Right hindlimb (tissue), 1 donor: ENCODE measurements around the gene GLI2.

Experiments used
- DNase-seq: peaks from one replicate; pipeline ENCODE4 v3.0.0-alpha.2; 2018

GLI2 gene

DNA sequence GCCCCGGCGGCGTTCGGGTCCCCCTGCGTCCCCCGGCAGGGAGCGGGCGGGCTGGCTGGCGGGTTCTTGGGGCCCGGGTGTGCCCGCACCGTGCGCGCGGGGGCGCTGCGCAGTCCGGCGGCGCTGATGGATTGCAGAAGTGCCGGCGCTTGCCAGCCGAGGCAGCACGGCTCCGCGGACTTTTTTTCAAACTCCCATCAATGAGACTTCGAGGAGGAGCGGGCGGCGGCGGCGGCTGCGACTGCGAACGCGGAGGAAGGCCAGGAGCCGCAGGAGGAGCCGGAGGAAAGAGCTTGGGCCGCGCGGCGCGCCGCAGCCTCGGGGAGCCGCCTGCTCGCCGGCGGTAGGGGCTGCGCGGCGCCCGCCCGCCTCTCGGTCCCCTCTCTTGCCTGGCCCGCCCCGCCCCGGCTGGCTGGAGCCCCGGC lies at the start of gene GLI2:
Gene GLI2 (plus strand): TSS at position 123 of the 425 bp plus-strand sequence. CDS start 61,453 bp downstream, outside the sequence.
- peak; percentile 88 for DNase-seq

DNA sequence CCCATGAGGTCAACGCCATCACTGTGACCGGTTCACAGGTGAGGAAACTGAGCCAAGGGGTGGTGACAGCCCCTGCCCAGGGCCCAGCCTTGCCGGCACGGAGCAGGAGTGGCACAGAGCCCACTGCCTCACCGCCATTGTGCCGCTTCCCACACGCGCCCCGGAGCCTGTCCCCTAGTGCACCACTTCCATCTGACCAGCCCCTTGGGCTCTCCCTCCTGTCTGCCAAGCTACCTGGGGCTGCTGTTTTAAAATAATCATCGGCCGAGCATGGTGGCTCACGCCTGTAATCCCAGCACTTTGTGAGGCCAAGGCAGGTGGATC lies 49.7 kb upstream of the GLI2 start:
- DNase-seq = no peak

DNA sequence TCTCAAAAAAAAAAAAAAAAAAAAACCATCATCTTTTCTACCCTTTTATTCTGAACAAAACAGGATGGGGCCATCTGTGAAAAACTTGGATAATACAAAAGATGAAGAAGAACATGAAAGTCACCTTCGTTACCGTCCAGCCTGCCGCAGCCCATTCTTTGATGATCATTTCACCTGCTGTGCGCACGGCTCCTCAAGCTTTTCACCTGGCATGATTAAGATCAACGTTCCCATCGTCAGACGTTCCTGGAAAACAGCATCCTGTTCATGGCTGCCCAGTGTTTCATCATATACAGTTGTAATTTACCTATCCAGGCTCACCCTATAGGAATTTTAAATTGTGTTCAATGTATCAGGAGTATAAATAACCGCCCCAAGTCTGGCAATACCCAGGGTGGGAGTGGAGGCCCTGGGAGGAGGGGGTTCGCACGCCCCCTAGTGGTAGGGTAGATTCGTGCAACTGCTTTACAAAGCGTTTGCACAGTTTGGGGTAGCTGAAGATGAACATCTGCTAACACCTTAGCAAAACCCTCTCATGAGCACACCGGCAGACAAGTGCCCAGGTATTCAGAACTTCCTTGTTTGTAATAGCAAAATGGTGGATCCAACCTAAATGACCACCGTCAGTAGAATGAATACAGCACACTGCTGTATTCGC lies 49.0 kb upstream of the GLI2 start:
- DNase-seq = no peak

DNA sequence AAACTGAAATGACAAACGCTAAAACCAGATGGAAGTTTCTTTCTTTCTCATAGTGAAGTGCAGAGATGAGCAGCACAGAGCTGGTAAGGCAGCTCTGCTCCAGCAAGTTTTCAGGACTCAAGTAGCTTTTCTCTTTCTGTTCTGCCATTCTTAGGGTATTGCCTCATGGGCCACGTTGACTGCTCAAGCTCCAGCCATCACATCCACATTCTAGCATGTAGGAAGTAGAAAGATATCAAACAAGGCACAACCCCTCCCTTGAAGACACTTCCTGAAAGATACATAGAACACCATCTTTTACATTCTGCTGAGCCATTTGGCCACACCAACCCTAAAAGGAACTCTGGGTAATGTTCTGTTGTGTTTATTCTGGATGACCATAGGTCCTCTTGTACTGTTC lies 48.5 kb upstream of the GLI2 start:
- DNase-seq = no peak

DNA sequence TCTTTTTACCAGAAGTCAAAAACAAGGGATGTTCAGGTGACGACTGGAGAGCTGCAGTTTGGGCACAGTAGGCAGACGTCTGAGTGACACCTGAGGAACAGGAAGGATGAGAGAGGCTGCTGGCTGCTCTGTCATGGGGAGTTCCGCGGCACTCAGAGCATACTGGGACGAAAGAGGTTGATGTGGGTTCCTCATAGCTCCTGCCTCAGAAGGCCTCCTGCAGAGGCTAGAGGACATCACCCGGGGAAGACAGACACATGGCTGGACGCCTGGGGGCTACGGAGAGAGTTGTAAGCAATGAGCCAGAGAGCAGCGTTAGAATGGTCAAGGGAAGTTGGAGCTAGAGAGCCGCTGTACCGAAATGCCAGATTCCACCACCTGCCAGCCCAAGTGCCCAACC lies 45.1 kb upstream of the GLI2 start:
- DNase-seq = no peak

DNA sequence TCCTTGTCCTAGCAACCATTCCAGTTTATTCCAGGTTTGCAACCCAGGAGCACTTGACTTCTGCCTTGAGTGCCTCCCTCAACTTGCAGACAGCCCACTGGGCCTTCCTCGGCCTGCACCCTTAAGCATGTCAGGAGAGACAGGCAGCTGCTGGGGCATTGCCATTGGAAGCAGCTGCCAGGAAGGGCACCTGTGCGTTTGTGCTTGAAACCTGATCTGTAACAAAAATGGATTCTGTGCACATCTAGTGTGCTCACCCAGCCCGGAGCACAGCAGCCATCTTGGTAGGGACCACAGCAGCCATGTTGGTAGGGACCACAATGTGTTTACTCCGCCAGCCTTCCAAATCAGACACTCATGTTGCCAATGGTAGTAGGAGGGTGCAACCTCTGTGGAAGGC lies 44.3 kb upstream of the GLI2 start:
- DNase-seq = no peak

DNA sequence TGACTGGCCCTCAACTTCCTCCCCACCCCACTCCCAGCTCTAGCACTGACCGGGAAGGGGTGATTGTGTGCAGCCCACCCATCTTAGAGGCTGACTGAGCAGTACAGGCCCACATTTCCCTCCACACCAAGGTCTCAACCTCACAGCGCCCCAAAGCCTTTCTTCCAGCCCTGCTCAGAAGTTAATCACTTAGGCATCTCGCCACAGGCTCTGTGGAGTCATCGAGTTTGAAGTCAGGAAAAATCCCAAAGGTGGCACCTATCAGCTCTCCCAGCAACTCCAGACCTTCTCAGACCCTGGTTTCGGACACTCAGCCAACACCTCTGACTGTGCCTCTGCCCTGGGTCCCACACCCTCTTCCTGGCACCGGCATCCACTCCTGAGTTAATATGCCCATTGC lies 43.0 kb upstream of the GLI2 start:
- no peak for DNase-seq

DNA sequence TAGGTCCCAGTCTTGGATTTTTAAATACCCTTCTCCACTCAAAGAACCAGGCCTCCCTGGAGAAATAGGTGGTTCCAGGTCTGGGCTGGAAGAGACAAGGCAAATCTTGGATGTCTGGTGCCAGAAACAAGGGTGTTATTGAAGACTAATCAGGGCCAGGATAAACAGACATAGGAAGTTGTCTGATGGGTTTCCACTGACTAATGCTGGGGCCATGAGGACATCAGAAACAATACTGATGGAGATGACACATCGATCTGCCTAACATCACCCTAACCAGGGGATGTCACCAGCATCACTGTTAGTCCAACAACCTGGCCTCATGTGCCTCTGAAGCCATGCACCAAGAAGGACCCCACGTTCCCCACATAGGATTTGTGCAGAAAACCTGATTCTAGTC lies 42.5 kb upstream of the GLI2 start:
- DNase-seq = no peak

DNA sequence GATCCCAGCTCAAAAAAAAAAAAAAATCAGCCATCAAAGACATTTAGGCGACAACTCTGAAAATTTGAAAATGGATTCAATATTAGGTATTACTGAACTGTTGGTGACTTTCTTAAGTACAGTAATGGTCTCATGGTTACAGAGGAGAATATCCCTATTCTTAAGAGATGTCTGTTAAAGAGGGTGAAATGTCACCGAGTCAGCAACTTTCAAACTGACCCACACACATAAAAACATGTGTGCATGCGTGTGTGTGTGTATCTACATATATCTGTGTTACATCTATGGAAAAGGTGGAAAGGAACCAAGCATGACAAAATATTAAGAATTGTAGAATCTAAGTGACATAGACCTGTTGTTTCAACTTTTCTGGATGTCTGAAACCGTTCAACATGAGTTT lies 41.6 kb upstream of the GLI2 start:
- no peak for DNase-seq

DNA sequence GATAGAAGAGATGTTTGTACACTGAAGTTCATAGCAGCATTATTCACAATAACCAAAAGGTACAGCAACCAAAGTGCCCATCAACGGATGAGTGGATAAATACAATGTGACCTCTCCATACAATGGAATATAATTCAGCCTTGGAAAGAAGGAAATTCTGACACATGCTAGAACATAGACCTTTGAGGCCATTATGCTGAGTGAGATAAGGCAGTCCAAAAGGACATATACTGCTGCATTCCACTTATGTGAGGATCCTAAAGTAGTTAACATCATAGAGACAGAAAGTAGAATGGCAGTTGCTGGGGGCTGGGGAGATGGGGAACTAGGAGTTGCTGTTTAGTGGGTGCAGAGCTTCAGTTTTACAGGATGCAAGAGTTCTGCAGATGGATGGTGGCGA lies 38.2 kb upstream of the GLI2 start:
- no peak for DNase-seq

DNA sequence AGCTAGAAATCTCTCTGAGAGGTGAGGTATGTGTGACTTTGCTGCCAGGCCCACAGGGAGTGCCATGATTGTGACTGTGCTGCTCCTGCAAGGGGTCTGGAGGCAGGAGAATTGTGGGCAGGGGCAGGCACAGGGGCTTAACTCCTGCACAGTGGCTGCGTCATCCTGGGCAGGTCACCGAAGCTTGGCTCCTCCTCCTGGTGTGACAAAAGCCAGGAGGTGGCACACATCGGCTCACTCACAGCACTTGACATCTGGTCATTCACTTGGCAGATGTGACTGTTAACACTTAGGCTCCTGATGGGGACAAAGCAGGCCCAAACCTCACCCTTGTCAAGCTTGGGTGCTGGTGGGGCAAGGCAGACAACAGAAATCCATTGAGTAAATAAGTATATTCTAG lies 36.4 kb upstream of the GLI2 start:
- no peak for DNase-seq

DNA sequence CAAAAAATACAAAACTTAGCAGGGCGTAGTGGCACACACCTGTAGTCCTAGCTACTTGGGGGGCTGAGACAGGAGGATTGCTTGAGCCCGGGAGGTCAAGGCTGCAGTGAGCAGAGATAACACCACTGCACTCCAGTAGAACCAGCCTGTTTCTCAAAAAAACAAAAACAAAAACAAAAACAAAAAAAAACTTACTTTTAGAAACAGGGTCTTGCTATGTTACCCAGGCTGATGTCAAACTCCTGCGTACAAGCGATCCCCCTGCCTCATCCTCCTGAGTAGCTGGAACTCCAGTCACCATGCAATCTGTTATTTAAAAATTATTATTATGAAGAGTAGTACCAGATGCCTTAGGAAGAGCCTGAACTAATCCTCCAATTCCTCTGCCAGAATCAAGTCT lies 35.0 kb upstream of the GLI2 start:
- DNase-seq = no peak

DNA sequence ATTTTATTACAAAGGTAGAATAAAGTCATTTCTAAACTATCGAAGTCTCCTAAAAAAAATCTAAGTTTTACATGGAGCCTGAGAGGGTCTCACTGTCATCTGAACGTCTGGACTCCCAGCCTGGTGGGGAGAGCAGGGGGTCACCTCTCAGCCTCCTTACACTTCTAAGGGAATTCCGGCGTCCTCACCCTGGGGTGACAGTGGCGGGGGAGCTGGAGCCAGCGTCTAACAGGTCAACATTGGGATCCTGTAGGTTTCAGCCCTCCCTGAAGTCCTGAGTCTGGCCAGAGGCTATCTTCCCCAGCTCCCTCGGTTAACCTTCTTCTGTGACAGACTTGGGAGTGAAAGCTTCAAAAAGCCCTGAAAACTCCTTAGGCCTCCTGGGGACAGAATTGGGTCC lies 34.6 kb upstream of the GLI2 start:
- no peak for DNase-seq

DNA sequence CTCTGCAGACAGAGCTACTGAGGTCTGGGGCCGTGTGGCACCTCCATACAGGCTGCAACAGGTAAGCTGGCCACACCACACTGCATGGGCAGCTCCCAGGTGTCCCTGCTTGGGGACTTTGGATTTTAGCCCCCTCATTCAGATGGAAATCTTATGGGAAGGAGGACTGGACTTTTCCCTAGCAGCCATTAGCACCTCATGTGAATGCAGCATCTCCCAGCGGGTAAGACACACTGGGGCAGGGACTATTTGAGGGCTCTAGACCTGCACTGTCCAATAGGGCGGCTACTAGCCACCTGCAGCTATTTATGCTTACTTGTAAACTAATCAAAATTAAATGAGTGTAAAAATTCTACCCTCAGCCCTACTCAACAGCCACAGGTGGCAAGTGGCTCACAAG lies 34.2 kb upstream of the GLI2 start:
- no peak for DNase-seq

DNA sequence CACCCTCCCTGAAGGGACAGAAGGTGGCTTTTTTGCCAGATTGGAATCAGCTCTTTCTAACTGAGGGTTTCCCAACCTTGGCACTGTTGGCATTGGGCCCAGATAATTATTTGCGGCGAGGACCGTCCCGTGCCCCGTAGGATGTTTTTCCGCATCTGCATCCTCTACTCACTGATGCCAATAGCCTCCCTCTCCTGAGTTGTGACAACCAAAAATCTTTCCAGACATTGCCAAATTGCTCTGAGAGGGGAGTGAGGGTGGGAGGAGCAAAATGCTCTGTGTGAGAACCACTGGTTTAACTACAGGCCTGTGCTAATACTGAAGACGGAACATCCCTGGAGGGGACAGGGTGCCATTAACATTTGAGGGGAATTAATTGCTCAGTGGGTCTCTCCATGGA lies 33.6 kb upstream of the GLI2 start:
- no peak for DNase-seq

DNA sequence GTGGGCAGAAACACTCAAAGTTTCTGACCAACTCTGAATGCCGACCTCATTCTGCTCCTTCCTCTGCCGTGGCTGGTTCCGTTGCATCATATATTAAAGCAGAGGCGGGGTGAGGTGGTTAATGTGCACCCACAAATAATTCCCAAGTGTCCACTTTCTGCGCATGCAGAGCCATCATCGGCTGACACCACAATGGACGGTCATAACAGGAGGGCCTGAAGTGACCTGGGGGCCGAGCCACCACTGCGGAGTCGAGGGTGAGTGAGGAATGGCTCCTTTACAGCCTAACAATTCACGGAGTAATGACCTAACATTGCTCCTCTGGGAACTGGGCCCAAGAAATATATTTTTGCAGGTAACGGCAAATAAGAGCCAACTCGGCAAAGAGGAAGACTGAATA lies 32.9 kb upstream of the GLI2 start:
- no peak for DNase-seq

DNA sequence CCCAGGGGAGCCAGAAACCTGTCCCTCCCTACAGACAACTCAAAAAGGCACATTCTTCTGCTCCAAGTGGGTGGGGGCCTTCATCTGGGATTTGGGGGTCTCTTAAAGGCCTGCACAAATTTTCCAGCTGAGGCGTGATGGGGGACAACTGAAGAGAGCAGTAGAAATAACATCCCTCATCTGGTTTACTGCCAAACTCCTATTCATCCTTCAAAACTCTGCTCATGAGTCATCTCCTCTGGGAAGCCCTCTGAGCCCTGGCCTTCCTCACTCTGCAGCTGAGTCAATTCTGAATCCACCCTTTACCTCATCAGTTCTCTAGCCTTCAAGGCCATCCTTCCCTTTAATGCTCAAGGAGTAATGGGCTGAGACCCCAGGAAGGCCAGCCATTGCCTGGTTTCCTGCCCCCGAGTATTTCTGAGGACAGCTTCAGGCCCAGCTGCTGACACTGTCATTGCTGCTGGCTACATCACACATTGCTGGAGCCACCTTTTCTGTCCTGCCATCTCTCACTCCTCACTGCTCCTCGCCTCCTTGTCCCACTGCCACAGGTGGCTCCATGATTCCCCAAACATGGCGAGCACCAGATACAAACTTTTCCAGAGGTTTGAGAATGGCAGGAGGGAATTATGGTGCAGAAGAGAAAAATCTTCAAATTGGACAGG lies 32.2 kb upstream of the GLI2 start:
- no peak for DNase-seq

DNA sequence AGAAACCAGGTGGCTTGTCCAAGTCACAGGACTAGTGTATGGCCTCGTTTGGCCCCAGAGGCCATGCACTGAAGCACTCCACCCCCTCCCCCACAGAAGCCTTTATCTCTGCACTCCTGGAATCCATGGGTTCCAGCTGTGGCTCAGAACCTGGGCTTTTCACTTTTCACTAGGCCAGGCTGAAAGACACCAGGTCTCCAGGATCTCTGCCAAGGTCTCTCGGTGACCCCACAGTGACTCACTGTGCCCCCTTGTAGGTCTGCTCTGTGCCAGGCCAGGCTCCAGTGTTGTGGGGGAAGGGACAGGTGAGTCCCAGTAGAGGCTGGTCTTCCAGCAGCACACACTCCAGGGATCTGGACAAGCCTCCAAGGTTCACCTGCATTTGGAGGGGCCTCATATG lies 31.0 kb upstream of the GLI2 start:
- no peak for DNase-seq

DNA sequence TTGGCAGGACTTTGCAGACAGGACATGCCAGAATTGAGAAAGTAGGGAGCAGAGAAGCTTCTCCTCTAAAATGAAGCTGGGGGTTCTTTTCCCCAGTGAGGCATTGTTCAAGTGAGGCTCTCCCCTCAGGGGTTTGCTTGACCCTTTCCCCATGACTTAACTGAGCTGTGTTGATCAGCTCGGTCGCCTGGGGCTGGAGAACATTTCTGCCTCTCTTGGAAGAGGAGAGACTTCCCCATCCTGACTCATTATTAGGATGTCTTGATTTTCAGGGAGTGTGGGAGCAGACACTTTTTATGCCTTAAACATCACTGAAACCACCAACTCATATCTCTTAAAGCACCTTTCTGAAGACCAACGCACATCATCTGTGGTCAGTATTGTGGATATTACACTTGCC lies 27.9 kb upstream of the GLI2 start:
- DNase-seq = no peak

DNA sequence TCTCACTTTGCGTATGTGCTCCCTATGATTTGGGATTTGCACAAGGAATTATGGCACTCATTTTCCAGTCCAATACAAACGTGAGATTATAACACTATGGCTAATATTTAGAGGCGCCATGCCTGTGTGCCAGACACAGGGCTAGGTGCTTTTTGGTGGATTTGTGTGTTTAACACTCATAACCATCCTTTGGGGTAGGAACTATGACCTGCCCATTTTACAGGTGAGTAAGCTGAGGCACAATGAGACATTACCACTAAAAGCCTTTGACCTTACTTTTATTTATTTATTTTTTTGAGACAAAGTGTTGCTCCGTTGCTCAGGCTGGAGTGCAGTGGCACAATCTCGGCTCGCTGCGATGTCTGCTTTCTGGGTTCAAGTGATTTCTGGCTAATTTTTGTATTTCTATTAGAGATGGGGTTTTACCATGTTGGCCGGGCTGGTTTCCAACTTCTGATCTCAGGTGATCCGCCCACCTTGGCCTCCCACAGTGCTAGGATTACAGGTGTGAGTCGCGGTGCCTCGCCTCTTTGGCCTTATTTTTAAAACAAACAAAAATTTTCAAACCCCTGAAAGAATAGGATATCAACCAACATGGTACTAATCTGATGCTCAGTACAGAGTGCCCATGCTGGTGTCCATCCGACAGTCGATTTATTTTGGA lies 26.6 kb upstream of the GLI2 start:
- no peak for DNase-seq

DNA sequence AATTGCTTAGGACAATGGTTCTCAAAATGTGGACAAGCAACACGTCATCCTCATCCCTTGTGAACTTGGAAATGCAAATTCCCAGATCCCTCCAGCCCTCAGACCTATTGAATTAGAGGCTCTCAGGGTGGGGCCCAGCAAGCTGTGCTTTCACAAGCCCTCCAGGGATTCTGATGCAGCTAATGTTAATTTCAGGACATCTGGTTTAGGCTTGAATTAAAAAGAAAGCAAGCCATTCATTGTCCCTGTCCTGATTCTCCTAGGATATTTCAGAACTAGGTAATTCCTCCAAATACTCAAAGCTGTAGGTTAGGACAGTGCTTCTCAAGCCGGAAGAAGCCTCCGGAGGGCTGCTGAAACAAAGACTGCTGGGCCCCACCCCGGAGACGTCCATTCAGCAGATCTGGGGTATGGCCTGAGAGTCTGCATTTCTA lies 26.0 kb upstream of the GLI2 start:
- DNase-seq = no peak

DNA sequence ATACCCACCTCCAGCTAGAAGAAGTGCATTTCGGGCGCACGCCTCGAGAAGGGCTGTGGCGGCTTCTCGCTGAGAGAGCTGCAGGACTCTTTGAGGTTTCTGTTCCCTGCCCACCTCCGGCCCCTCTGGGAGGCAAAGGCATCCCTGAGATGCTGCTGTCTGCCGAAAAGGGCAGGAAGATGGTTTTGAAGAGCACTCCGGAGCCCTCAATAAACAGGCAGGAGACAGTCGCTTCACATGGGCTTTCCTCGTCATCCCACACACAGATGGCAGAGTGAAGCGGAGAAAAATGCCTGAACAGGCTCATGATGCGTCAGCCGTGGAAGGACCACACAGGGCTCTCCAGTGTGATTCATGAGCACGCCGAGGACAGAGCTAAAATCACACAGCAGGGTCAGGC lies 25.4 kb upstream of the GLI2 start:
- DNase-seq = no peak

DNA sequence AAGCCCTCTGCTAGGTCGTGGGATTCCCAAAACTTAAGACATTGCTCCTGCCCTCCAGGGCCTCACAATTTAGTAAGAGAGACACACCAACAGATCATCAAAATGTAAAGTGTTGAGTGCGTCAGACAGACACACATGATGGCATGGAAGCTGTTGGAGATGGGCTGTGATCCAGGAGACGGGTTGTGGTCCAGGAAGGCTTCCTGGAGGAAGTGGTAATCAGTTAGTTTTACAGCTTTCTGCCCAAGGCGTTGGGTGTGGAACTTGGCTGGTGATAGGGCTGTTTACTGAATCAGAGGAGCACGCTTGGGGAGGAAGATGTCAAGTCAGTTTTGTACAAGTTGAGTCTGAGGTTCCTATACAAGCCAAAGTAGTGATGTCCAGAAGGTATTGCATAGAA lies 24.0 kb upstream of the GLI2 start:
- DNase-seq = no peak

DNA sequence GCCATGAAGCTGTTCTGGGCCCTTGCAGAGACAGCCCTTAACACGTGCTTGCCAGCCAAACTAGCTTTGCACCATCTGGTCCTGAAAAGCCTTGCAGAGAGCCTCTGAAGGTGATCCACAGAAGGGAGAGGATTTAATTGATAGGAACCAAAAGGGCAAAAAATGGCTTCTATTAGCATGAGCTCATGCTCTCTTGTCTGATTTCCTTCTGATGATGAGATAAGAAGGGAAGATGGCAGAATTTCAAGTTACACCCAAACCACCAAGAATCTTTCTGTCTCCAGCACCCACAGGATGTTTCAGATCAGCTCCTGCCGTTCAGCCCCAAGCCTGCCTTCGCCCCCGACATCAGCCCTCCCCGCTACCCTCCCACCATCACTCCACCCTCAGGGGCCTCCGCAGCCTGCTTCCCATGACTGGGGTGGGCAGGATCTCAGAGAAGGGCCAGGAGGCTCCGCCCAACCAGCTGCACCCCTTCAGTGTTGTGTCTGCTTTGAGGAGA lies 23.4 kb upstream of the GLI2 start:
- DNase-seq = no peak

DNA sequence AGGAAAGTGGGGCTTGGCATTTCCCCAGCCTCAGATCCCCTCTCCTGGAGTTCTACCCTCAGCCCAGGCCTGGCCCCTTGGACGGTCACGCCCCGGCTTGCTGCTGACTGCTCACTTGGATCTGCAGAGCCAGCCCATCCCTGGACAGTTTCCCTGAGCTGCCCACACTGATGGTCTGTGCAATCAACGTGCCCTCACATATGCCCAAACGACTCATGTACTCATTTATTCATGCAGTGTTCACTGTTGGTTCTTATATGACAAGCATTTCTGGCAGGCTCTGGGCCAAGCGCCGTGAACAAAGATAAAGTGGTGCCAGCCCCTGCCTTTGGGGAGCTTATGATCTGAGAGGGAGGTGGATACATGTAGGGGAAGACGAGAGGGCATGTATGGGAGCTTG lies 20.3 kb upstream of the GLI2 start:
- no peak for DNase-seq
